Glomerular visceral epithelial cell (primary cell): ENCODE data around the gene NCAPH2.

Experiments
- DNase-seq: peaks from one replicate; pipeline ENCODE4 v3.0.0-alpha.2; 2016; ENCODE audit errors: extremely low spot score

The NCAPH2 gene

DNA sequence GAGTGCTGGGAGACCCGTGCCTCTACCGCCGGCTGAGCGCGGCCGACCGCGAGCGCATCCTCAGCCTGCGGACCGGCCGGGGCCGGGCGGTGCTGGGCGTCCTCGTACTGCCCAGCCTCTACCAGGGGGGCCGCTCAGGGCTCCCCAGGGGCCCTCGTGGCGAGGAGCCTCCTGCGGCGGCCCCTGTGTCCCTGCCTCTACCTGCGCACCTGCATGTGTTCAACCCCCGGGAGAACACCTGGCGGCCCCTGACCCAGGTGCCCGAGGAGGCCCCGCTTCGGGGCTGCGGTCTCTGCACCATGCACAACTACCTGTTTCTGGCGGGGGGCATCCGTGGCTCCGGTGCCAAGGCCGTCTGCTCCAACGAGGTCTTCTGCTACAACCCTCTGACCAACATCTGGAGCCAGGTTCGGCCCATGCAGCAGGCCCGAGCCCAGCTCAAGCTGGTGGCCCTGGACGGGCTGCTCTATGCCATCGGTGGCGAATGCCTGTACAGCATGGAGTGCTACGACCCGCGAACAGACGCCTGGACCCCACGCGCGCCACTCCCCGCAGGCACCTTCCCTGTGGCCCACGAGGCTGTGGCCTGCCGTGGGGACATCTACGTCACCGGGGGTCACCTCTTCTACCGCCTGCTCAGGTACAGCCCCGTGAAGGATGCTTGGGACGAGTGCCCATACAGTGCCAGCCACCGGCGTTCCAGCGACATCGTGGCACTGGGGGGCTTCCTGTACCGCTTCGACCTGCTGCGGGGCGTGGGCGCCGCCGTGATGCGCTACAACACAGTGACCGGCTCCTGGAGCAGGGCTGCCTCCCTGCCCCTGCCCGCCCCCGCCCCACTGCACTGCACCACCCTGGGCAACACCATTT lies 41.1 kb downstream of the NCAPH2 start:
- no peak for DNase-seq

DNA sequence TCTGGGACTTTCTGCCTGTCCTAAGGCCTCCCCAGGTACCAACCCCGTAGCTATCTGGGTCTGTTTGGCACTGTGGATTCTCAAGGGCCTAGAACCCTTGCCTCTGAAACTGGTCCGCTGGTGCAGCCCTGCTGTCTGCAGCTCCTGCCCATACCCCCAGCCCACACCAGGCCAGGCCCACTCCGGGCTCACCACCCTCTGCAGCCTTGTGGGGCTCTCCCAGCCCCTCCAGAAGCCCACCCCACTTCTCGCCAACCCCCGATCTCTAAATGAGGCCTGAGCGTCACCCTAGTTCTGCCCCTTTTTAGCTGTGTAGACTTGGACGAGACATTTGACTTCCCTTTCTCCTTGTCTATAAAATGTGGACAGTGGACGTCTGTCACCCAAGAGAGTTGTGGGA lies 42.4 kb downstream of the NCAPH2 start:
- no peak for DNase-seq

DNA sequence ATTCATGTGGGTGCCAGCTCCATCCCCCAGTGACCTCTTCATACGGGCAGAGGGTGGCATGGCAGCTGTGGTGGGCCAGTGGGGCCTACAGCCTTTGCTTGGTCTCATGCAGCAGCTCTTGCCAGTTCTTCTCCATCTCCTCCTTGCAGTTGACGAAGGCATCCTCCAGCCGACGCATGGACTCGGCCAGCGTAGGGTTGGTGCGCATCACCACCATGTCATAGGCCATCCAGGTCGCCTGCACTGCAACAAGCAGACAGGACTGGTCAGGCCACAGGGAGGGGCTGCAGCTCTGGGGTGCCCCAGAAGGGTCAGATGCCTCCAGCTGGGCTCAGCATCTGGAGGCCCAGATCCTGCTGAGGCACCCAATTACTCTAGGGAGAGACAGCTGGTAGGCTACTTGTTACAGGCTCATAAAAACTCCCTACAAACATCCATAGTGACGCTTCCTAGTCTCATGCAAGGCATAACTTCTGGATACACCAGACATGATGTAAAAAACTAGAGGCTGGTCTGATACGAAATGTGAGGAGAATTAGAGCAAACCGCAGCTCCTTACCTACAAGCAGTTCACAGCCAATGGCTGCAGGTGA lies 43.2 kb downstream of the NCAPH2 start:
- no peak for DNase-seq

DNA sequence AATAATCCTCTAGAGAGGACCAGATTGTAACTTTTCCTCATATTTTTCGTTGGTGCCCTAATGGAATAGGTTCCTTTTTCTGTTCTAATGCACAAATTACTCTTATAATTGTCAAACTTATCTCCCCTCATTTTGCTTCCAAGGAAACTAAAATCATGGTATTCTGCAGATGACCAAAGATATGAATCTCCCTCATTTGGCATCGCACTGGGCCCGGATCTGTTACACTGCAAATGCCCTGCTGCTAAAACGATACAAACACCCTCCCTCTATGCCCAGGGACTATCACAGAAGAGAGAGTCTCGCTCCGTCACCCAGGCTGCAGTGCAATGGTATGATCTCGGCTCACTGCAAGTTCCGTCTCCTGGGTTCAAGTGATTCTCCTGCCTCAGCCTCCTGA lies 45.3 kb downstream of the NCAPH2 start:
- no peak for DNase-seq

DNA sequence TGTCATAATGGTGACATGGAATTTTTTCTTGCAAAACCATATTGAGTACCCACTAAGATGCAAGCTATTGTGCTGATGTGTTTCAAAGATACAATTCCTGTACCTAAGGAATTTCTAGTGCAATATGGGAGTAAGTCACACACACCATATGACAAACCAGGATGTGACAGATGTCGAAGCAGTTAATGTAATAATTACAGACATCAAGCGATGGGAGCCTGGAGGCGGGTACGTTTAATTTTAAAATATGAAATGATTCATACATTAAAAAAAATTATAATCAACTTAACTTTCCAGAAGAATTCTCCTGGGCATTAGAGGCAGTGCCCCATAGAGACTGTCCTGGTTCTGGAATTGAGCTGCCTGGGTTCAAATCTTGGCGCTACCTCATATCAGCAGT lies 48.7 kb downstream of the NCAPH2 start:
- no peak for DNase-seq

DNA sequence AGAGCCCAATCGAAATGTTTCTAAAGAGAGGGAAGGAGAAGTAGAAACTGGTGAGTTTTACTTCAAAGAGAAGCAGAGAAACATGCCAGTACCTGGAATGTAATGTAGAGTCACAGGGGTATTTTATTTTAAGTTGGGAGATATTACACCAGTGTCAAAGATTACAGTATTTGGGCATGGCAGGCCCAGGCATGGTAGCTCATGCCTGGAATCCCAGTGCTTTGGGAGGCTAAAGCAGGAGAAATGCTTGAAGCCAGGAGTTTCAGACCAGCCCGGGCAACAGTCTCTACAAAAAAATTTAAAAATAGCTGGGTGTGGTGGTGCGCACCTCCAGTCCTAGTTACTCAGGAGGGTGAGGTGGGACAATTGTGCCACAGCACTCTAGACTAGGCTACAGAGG lies 52.0 kb downstream of the NCAPH2 start:
- DNase-seq: no peak

DNA sequence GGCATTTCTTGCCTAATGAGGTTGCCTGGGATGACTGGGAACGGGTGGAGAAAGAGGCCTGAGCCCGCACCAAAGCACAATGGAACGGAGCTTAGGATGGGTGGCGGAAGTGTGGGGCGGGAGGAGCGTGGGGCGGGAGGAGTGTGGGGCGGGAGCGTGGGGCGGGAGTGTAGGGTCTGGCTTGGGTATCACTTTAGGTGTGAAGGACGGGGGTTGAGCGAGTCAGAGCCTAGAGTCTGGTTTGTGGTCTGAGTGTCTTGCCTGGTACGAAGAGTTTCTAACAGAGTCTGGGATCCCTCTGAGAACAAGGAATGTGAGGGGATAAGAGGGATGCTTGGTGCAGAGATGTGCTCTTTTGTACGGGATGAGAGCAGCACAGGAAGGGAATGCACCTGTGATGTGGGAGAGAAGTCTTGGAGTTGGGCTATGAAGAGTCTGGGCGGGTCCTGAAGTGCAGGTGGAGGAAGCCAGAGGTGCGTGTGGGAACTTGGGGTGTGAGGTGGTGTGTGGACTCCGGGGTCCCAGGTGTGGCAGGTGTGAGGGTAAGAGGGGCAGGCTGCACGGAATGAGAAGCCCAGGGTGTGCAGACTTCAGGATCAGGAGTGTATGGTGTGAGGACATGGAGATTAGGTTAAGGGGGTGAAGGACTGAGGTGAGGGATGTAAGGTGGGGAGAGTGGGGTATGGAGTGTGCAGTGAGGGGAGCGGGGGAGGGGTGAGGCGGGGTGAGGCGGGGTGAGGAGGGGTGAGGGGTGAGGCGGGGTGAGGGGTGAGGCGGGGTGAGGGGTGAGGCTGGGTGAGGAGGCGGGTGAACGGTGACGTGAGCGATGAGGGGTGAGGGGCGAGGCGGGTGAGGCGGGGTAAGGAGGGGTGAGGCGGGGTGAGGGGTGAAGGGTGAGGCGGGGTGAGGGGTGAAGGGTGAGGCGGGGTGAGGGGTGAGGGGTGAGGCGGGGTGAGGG lies 53.7 kb downstream of the NCAPH2 start:
- no peak for DNase-seq

DNA sequence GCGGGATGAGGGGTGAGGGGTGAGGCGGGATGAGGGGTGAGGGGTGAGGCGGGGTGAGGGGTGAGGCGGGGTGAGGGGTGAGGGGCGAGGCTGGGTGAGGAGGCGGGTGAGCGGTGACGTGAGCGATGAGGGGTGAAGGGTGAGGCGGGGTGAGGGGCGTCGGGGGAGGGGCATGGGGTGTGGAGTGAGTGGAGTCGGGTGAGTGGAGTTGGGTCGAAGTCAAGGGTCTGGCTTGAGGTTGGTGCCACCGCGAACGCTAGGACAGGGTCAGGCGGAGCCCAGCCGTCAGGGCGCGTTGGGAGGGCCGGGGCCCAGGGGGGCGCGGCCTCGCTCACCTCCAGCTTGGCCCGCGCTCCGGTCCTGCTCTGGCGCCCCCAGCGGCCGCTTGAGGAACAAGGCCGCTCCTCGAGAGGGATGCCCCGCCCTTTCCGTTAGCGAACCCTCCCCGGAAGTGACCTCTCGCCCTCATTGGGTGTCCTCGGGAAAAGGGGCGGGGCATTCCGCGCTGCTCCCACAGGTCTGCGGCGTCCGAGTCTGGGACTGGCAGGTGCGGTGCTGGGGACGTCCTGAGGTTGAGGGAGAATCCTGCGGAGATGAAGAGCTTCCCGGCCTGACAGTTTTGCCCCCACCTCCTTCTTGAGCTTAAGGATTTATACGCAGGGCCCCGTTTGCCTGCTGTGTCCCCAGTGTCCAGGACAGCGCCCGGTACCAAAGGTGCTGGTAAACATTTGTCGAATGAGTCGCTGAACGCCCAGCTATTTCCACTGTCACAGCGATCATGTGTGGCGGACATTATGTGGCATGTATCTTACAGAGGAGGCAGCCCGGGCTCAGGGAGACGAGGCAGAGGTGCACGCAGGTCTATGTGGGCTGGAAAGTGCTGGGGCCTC lies 54.7 kb downstream of the NCAPH2 start, which contains the start of gene SYCE3:
Gene SYCE3, minus strand, starts transcription at position 397 of the 890 bp plus-strand sequence. CDS start 6,514 bp downstream, outside the sequence.
- peak; percentile 94 for DNase-seq

DNA sequence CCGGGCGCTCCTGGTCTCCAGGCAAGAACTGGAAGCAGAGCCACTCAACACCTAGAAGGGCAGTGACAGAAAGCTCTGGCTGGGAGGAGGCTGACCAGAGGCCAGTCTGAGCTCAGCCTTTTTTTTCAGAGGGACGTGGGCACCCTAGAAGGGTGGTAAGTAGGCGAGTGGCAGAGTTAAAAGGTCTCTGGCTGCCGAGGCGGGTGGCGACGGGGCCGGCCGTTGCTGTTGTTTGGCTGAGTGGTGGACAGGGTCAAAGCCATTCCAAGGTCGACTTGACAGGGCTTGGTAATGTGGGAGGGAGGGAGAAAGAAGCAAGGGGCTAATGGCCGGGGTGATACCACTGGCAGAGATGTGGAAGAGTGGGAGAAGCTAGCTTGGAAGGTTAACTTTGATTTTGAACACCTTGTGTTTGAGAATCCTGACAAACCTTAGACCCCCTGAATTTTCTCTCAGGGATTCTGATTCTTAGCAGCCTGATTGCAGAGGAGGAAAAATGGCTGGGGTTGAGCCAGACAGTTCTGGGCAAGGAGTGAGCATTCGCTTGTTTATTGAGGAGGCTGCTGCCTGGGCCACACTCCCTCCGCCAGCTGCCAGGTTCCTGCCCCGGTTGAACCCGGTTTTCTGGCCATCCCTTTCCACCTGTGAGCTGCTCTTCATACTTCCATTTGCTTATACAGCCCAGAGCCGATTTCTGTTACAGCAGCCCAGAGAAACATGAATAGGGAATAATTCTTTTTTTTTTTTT lies 55.6 kb downstream of the NCAPH2 start:
- DNase-seq: no peak

DNA sequence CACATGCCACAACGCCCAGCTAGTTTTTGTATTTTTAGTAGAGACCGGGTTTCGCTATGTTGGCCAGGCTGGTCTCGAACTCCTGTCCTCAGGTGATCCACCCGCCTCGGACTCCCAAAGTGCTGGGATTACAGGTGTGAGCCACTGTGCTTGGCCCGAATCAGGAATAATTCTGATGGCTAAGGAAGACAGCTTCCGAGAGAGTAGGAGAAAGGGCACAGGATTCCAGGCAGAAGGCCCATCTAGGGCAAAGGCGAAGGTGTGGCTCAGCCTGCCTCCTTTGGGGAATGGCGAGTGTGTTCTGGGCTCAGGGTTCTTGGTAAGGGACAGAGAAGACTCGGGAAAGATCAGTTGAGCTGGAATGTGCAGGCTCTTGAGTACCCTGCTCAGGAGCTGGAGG lies 56.3 kb downstream of the NCAPH2 start:
- DNase-seq: no peak

DNA sequence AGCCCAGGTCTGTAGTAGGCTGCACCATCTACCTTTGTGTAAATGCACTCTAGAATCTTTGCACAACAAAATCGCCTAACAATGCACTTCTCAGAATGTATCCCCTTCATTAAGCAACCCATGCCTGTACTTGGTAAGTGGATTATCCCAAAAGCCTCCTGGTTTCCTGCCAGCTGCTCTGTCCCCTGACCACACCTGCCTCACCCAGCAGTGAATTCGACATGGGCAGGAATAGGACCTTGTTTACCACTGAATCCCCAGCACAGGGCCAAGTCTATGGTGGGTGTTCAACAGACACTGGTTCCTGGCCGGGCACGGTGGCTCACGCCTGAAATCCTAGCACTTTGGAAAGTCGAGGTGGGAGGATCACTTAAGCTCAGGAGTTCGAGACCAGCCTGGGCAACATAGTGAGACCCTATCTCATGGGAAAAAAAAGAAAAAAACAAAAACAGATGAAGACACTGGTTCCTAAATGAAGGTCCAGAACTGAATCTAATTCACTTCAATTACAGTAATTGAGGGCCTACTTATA lies 59.8 kb downstream of the NCAPH2 start:
- DNase-seq: no peak

DNA sequence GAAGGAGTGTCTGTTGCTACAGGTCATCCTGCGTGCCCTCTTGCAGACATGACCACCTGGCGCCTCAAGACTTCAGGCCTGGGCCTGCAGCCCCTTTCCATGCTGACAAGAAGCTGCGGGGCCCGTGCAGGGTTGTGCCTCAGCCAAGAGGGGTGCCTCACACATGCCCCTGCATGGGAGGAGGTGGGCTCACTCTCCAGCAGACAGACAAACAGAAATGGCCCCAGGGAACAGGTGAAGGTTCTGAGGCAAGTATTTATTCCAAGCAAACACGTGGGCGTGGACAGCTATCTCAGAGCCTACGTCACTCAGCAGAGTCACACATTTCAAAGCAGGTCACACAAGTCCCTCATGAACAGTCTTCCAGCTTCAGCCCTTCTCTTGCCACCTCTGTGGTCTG lies 60.6 kb downstream of the NCAPH2 start:
- no peak for DNase-seq

DNA sequence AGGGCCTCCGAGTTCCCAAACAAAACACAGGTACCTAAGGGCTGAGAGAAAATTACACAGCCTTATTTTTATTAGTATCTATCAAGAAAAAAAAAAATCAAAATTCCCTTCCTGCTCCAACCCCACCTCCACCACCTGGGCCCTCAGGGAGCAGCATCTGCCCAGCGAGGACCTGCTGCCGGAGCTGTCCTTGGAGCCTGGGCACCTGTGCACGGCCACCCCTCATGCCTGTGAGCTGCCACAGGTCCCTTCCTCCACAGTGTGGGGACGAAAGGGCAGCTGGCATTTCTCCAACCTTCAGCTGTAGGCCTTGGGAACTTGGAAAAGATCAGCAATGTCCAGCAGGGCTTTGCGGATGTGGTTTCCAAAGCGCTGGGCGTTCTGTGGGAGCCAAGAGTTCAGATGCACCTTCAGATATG lies 61.0 kb downstream of the NCAPH2 start:
- no peak for DNase-seq

DNA sequence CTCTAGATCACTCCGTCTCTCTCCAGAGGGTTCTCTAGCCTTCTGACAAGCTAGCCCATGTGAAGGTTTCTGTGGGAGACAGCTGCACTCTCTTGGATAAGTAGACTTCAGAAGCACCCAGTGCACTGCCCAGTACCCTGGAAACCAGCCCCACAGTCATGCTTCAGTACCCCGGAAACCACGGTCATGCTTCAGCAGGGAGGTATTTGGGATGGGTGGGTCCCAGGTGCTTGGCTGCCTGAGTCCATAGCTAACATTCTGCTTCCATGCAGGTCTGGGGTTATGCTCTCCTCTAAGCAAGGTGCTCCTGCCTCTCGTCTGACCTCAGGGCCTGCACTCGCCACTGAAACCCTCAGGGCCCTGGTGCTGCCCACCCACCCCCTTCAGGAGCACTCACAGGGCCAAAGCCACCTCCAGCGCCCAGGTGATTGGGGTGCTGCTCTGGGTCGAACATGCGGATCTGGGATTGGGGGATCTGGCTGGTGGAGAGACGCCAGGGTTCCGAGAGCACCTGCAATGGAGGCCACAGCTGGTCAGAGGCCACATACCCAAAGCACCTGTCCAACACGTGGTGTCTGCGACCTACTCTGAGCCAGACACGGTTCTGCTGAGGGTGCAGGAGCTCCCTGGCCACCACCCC lies 62.0 kb downstream of the NCAPH2 start:
- DNase-seq: peak; percentile 79

DNA sequence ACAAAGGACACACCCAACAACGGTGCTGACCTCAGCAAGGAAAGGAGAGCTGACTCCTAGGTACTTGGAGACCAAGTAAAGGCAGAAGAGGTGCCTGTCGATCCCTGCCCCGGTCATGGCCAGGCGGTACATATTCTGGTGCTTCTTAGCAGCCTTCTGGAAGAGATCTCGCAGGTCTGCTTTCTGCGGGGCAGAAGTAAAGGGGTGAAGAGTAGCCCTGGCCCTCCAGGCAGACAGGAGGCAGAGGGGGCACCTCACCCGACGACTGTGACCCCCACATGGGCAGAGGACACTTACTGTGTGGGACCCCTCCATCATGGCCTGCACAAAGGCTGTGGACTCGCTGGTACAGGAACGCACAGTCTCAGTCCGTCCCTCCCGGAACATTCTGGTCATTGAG lies 62.8 kb downstream of the NCAPH2 start:
- no peak for DNase-seq

DNA sequence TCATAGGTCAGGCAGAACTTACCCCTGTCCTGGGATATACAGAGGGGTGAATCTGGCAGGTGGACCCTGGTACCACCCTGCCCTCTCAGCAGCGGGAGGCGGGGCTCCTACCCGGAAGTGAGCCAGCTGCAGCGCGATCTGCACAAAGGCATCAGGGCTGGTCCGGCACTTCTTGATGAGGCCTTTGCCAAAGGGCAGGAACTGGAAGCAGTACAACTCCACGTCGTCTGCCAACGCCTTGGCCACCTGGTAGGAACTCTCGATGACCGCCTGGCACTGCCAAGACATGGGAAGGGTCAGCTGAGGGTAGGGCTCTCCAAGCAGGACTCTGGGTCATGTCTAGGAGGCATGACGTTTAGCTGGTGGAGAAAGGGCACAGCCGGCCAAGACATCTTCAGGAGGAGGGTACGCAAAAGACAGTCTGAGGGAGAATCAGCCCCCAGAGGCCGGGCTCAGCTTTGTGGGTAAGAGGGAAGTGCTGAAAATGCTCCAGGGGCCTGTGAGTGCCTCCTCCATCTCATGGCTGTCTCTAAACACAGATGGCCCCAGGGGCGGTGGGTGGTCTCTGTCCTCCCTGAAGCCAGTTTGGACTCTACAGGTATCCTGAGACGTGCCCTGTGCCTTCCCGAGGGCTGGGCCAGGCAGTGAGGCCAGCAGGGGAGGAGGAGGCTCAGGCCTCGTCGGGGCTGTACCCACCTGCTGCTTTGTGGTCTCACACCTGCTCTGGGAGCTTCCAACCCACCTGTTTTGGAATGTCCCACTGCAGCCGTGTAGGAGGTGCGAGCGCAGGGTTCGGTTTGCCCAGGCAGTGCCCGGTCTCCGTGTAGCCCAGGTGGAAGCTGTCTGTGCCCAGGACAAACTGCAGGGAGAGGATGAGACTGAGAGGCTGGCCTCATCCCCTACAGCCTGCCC lies 63.5 kb downstream of the NCAPH2 start:
- no peak for DNase-seq

DNA sequence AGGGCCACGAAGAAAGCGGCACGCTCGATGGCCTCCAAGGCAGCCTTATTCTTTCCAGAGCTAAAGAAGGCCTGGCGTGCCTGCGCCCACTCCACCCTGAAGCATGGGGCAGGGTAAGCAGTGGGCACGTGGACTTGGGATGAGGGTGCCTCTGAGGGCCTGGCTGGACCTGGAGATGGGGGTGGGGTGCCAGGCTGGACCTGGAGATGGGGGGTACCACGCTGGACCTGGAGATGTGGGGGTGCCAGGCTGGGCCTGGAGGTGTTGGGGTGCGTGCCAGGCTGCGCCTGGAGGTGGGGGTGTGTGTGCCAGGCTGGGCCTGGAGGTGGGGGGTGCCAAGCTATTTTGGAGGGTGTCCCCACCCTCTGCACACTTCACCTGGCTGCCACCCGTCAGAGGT lies 64.9 kb downstream of the NCAPH2 start:
- no peak for DNase-seq

DNA sequence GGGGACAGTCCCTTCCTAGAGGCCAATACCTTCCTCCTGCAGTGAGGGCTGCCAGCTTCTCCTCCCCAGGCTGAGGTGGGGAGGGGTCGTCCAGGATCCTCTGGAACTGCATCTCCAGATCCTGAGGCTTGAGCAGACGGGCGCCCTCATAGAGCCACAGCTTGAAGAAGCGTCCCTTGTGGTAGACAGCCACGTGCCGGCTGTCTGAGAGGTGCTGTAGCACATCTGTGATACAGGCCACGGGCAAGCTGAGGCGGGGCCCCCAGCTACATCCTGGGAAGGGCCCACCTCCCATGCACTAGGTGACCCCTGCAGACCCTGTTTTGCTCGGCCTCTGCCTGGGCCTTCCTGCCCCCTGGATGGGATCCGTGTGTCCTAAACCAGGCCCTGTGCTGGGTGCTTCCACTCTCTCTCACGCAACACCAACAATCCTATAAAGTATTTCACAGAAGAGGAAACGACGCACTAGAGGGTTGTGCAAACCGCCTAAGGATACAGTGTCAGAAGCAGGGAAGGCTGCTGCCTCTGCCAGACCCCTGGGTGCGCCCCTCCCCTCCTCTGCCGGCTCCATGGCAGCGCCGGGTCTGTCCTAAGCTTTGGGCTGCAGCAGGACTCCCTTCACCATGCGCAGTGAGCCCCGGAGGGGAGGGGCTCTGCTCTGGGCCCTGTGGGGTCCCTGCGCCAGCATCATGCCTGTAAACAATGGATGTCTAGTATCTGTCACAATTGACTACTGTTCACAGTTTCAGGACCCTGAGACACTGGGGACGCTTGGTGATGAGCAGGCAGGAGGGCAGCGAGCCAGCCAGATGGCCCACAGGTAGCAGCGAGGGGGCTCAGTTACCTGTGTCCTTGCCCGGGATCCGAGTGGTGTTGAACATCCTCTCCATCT lies 65.7 kb downstream of the NCAPH2 start:
- no peak for DNase-seq
